Heart left ventricle (tissue), 13 donors: ENCODE data around the gene CACNA1C.

Source experiments
- POLR2A ChIP-seq, 2 donors: fragments of 450-650 bp; IDR thresholded peaks; one replicate each; pipeline ENCODE4 v1.6.1; 2017; ENCODE audit warnings: antibody characterized with exemption in 2 of 2, mild to moderate bottlenecking in 2 of 2, moderate library complexity in 2 of 2
- TF ChIP-seq, protein P1 (sequence below), 12 donors: fragments of 200-600 bp; sonication (generic) in 4 of 12; IDR thresholded peaks; one replicate each; pipeline versions ENCODE4 v1.5.0 to v1.8.0; 2018 to 2022; ENCODE audit warnings: antibody characterized with exemption in 12 of 12, mild to moderate bottlenecking in 5 of 12
- donor health status: ischemic (EF 13 %, LVEDD 7.1; RV severe dilation, severe dysfunction).
- donor health status: DM: no; HTN: yes; CAD: no.
- donor health status: DM: no; HTN: no; CAD: no.
- donor health status: ischemic (EF 25% LVEDD 6.9; RV normal size, moderate dysfunction).
- donor health status: ischemic (EF 25% LVEDD 5.7; RV mildly dilated, moderate dysfunction).
- donor health status: ischemic (EF 35%, LVEDD 5.7; RV mildly dilated, moderate dysfunction).
- donor health status: nonischemic (EF 11% LVEDD 7.7; RV severe dilation, severe dysfunction).
- donor health status: DM: yes; HTN: yes; CAD: no.
- donor health status: PGD.
- donor health status: ischemic (EF 29% LVEDD 5.4; RV normal size, mild dysfunction).
- donor health status: nonischemic (EF 23%, LVEDD 6.1; RV moderate dilation, normal function).

- TF ChIP-seq, protein P1, sequence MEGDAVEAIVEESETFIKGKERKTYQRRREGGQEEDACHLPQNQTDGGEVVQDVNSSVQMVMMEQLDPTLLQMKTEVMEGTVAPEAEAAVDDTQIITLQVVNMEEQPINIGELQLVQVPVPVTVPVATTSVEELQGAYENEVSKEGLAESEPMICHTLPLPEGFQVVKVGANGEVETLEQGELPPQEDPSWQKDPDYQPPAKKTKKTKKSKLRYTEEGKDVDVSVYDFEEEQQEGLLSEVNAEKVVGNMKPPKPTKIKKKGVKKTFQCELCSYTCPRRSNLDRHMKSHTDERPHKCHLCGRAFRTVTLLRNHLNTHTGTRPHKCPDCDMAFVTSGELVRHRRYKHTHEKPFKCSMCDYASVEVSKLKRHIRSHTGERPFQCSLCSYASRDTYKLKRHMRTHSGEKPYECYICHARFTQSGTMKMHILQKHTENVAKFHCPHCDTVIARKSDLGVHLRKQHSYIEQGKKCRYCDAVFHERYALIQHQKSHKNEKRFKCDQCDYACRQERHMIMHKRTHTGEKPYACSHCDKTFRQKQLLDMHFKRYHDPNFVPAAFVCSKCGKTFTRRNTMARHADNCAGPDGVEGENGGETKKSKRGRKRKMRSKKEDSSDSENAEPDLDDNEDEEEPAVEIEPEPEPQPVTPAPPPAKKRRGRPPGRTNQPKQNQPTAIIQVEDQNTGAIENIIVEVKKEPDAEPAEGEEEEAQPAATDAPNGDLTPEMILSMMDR (IDR thresholded peaks at IDR 0.05): no peak
- TF ChIP-seq POLR2A (IDR thresholded peaks at IDR 0.05): no peak
Observed at GRCh38 chr12:2492236-2492635, 439.4 kb downstream of the CACNA1C start.
